ENCODE data around the gene ESYT1. TPM values are rescaled to one million over a fixed set of nuclear protein-coding genes. Genes with fewer than 3 reads are reported as not detected.

The ESYT1 gene
- total RNA-seq, 1 donor from 2014 or later = 75.3 TPM

DNA sequence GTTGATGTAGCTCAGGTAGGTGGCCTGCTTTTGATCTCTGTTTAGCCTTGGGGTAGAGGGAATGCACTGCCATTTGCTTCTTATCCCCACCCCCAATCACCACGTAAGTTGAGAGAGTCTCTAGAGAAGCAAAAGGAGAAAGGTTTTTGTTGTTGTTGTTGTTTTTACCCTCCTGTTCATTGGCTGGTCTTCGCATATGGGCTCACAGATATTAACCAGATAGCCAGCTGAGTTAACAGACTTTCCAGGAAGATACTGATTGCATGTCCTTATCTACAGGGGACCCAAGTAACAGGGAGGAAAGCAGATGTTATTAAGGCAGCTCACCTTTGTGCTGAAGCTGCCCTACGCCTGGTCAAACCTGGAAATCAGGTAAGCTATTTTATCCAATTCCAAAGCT, 20.8 kb upstream of the ESYT1 start:
- H3K79me2 ChIP-seq (ENCODE audit: low read depth) = peaks cover 46% of the 10 kb centered on the region
- H3K4me3 Mint-ChIP-seq = no peak overlapping the region
- peaks cover 24% of the 10 kb centered on the region for H3K4me1 Mint-ChIP-seq
- H3K27me3 ChIP-seq = no peaks in the 10 kb centered on the region
- H3K27me3 Mint-ChIP-seq (ENCODE audit: insufficient read depth, low read depth) = peaks cover 2% of the 10 kb centered on the region
- H3F3A ChIP-seq (ENCODE audit: low read depth) = peaks cover 37% of the 10 kb centered on the region
- H3K9me3 ChIP-seq (ENCODE audit: low read depth) = no peaks in the 10 kb centered on the region
- H3K4me2 ChIP-seq = no peak overlapping the region
- peaks cover 28% of the 10 kb centered on the region for H3K36me3 Mint-ChIP-seq
- no peak overlapping the region for H3K27ac ChIP-seq
- no peak overlapping the region for H3K4me3 ChIP-seq
- TF ChIP-seq EZH2phosphoT487 (IDR thresholded peaks at IDR 0.05) (no peak), EZH2 (IDR thresholded peaks at IDR 0.05) (no peak)
- TF ChIP-seq, protein P1, sequence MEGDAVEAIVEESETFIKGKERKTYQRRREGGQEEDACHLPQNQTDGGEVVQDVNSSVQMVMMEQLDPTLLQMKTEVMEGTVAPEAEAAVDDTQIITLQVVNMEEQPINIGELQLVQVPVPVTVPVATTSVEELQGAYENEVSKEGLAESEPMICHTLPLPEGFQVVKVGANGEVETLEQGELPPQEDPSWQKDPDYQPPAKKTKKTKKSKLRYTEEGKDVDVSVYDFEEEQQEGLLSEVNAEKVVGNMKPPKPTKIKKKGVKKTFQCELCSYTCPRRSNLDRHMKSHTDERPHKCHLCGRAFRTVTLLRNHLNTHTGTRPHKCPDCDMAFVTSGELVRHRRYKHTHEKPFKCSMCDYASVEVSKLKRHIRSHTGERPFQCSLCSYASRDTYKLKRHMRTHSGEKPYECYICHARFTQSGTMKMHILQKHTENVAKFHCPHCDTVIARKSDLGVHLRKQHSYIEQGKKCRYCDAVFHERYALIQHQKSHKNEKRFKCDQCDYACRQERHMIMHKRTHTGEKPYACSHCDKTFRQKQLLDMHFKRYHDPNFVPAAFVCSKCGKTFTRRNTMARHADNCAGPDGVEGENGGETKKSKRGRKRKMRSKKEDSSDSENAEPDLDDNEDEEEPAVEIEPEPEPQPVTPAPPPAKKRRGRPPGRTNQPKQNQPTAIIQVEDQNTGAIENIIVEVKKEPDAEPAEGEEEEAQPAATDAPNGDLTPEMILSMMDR (IDR thresholded peaks at IDR 0.05) = no peak
- DNase-seq (ENCODE audit: low spot score) = no peak
- H3K9me3 Mint-ChIP-seq = no peaks in the 10 kb centered on the region
- no peak overlapping the region for H2AFZ ChIP-seq (replicated peaks)
- peaks cover 11% of the 10 kb centered on the region for H3K4me1 ChIP-seq
- peaks cover 30% of the 10 kb centered on the region for H4K20me1 ChIP-seq (ENCODE audit: low read depth)
- H3K36me3 ChIP-seq = peaks cover 24% of the 10 kb centered on the region
- H3K27ac Mint-ChIP-seq = no peak overlapping the region
- H3K9ac ChIP-seq = no peak overlapping the region

DNA sequence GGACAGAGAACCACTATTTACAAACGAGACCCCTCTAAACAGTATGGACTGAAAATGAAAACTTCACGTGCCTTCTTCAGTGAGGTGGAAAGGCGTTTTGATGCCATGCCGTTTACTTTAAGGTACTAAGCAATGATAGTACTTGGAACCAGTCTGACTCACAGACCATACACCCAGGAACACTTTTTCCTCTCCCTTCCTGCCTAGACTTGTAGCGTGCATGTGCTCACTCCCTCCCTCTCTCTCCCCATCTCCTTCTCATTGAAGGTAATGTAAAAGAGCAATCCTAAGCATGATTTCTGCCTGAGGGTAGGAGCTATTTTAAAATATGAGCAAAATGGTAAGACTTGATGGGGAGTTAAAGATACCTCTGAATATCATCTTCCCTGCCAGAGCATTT, 17.5 kb upstream of the ESYT1 start:
- Histone ChIP-seq H3K36me3 (peaks cover 24% of the 10 kb centered on the region), H3K9me3 (ENCODE audit: low read depth) (no peaks in the 10 kb centered on the region), H3K4me1 (peaks cover 7% of the 10 kb centered on the region), H2AFZ (replicated peaks) (no peak overlapping the region), H3K4me3 (no peak overlapping the region), H4K20me1 (ENCODE audit: low read depth) (peaks cover 21% of the 10 kb centered on the region), H3K79me2 (ENCODE audit: low read depth) (peaks cover 26% of the 10 kb centered on the region), H3K4me2 (no peak overlapping the region), H3F3A (ENCODE audit: low read depth) (peaks cover 55% of the 10 kb centered on the region), H3K27ac (no peak overlapping the region), H3K27me3 (no peaks in the 10 kb centered on the region), H3K9ac (no peak overlapping the region)
- no peak for DNase-seq (ENCODE audit: low spot score)
- Mint-ChIP-seq H3K27ac (no peak overlapping the region), H3K4me1 (peaks cover 11% of the 10 kb centered on the region), H3K9me3 (no peaks in the 10 kb centered on the region), H3K27me3 (ENCODE audit: insufficient read depth, low read depth) (no peaks in the 10 kb centered on the region), H3K36me3 (peaks cover 47% of the 10 kb centered on the region), H3K4me3 (no peak overlapping the region)
- no peak for TF ChIP-seq EZH2phosphoT487 (IDR thresholded peaks at IDR 0.05)
- no peak for TF ChIP-seq EZH2 (IDR thresholded peaks at IDR 0.05)
- TF ChIP-seq, protein P1 (IDR thresholded peaks at IDR 0.05) = no peak

DNA sequence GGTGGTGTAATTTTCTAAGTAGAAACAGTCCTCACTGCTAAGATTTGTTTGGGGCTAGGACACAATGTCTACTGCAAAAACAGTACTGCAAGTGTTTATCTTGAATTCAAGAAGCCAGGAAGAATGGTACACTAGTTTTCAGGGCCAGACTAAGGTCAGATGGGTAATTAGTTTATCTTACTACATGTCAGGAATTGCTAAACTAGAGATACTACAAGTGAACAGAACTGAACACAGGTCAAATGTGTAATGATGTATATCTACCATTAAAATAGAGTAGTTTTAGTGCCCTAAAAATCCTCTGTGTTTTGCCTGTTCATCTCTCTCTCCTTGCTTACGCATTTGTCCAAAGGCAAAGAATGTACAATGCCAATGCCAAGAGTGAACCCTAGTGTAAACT, 14.0 kb upstream of the ESYT1 start:
- H3K4me1 Mint-ChIP-seq = peaks cover 14% of the 10 kb centered on the region
- H3K4me3 ChIP-seq = no peak overlapping the region
- H3K27ac ChIP-seq = no peak overlapping the region
- H3K9me3 Mint-ChIP-seq = no peaks in the 10 kb centered on the region
- no peak for TF ChIP-seq EZH2phosphoT487 (IDR thresholded peaks at IDR 0.05)
- TF ChIP-seq EZH2 (IDR thresholded peaks at IDR 0.05) = no peak
- TF ChIP-seq, protein P1 (IDR thresholded peaks at IDR 0.05) = no peak
- DNase-seq (ENCODE audit: low spot score) = no peak
- no peak overlapping the region for H2AFZ ChIP-seq (replicated peaks)
- peaks cover 21% of the 10 kb centered on the region for H3K79me2 ChIP-seq (ENCODE audit: low read depth)
- no peak overlapping the region for H3K27ac Mint-ChIP-seq
- H3K4me1 ChIP-seq = peaks cover 6% of the 10 kb centered on the region
- peaks cover 47% of the 10 kb centered on the region for H3K36me3 Mint-ChIP-seq
- peaks cover 15% of the 10 kb centered on the region for H4K20me1 ChIP-seq (ENCODE audit: low read depth)
- H3K27me3 Mint-ChIP-seq (ENCODE audit: insufficient read depth, low read depth) = peaks cover 4% of the 10 kb centered on the region
- peaks cover 72% of the 10 kb centered on the region for H3F3A ChIP-seq (ENCODE audit: low read depth)
- H3K27me3 ChIP-seq = no peaks in the 10 kb centered on the region
- no peaks in the 10 kb centered on the region for H3K9me3 ChIP-seq (ENCODE audit: low read depth)
- peaks cover 15% of the 10 kb centered on the region for H3K36me3 ChIP-seq
- H3K4me2 ChIP-seq = no peak overlapping the region
- H3K9ac ChIP-seq = no peak overlapping the region
- H3K4me3 Mint-ChIP-seq = no peak overlapping the region

Measured in neural progenitor cell (in vitro differentiated cells).